Smooth muscle cell (in vitro differentiated cells): ENCODE results near the gene NPEPL1. TPM values are rescaled to one million over a fixed set of nuclear protein-coding genes. Genes with fewer than 3 reads are reported as not detected.

Experiments
- DNase-seq: peaks from one replicate; lab custom pipeline; 2025; ENCODE audit not compliant: unreplicated experiment; lab: John Stamatoyannopoulos, UW
- H2AFZ ChIP-seq: fragments of 200-600 bp; sonication (generic); 2 replicates; pipeline ENCODE4 v1.6.0; 2016; ENCODE audit warnings: antibody characterized with exemption, low read depth, mild to moderate bottlenecking
- H3F3A ChIP-seq: fragments of 200-600 bp; sonication (generic); 2 replicates; pipeline ENCODE4 v1.6.0; 2017; ENCODE audit warnings: antibody characterized with exemption, low read depth
- H3K27ac ChIP-seq: fragments of 200-600 bp; sonication (generic); 2 replicates; pipeline ENCODE4 v1.5.1; 2016; ENCODE audit warnings: low read depth, mild to moderate bottlenecking
- H3K27me3 ChIP-seq: fragments of 200-600 bp; sonication (generic); 2 replicates; pipeline ENCODE4 v1.6.1; 2016; ENCODE audit warnings: low read depth, mild to moderate bottlenecking
- H3K36me3 ChIP-seq: fragments of 200-600 bp; sonication (generic); 2 replicates; pipeline ENCODE4 v1.5.1; 2016; ENCODE audit warnings: low read depth
- H3K4me1 ChIP-seq: fragments of 200-600 bp; sonication (generic); 2 replicates; pipeline ENCODE4 v1.5.1; 2016; ENCODE audit warnings: low read depth
- H3K4me2 ChIP-seq: fragments of 200-600 bp; sonication (generic); 2 replicates; pipeline ENCODE4 v1.6.0; 2016; ENCODE audit warnings: mild to moderate bottlenecking
- H3K4me3 ChIP-seq: fragments of 200-600 bp; sonication (generic); 2 replicates; pipeline ENCODE4 v1.5.1; 2016; ENCODE audit warnings: mild to moderate bottlenecking
- H3K79me2 ChIP-seq: fragments of 200-600 bp; sonication (generic); 2 replicates; pipeline ENCODE4 v1.6.0; 2016; ENCODE audit warnings: low read depth, mild to moderate bottlenecking
- H3K9ac ChIP-seq: fragments of 200-600 bp; sonication (generic); 2 replicates; pipeline ENCODE4 v1.6.0; 2016; ENCODE audit warnings: low read depth
- H3K9me3 ChIP-seq: fragments of 200-600 bp; sonication (generic); replicated peaks from 2 replicates; pipeline ENCODE4 v1.5.1; 2016; ENCODE audit warnings: low read depth
- H4K20me1 ChIP-seq: fragments of 200-600 bp; sonication (generic); 2 replicates; pipeline ENCODE4 v1.6.0; 2016; ENCODE audit warnings: low read depth
- CTCF ChIP-seq: fragments of 200-600 bp; sonication (generic); IDR thresholded peaks from 2 replicates; pipeline ENCODE4 v1.5.1; 2017; ENCODE audit warnings: borderline replicate concordance, mild to moderate bottlenecking, antibody characterized with exemption; ENCODE audit not compliant: insufficient read depth, poor library complexity, severe bottlenecking
- WGBS: methylation state at CpG from one replicate; pipeline ENCODE4 v1.1.7; 2016; ENCODE audit warnings: low lambda C conversion rate; 5-methylcytosine and 5-hydroxymethylcytosine counted together
- polyA plus RNA-seq: library from polyadenylated mRNA; unstranded; fragments of >200 nt; fragmentation: Nextera tagmentation; extraction: Ambion mirVana; gene quantifications from 2 replicates; pipeline ENCODE4 v1.2.1, GENCODE V29; 2016
- total RNA-seq: library from RNA; depleted of rRNA; stranded (reverse); fragments of >200 nt; gene quantifications from 2 replicates; pipeline ENCODE4 v1.2.3, GENCODE V29; 2014

Gene NPEPL1
- total and polyA plus RNA-seq, 2 experiments from 2014 or later: 17.7 to 32.9 TPM

- H2AFZ ChIP-seq: no peak overlapping the region
- no peak overlapping the region for H3K4me3 ChIP-seq
- H4K20me1 ChIP-seq: no peaks in the 10 kb centered on the region
- TF ChIP-seq CTCF: no peak
- H3K36me3 ChIP-seq: peaks cover 13% of the 10 kb centered on the region
- DNase-seq: no peak
- no peak overlapping the region for H3K9ac ChIP-seq
- no peak overlapping the region for H3K27ac ChIP-seq
- H3K9me3 ChIP-seq: no peaks in the 10 kb centered on the region
- 98% methylated on average over 12 of the region's 12 CpGs for WGBS
- H3F3A ChIP-seq: no peaks in the 10 kb centered on the region
- no peaks in the 10 kb centered on the region for H3K79me2 ChIP-seq
- no peaks in the 10 kb centered on the region for H3K27me3 ChIP-seq
- no peak overlapping the region for H3K4me2 ChIP-seq
- H3K4me1 ChIP-seq: no peaks in the 10 kb centered on the region
These were observed 11.3 kb downstream of the NPEPL1 start for GRCh38 chr20:58703765-58704371.

- TF ChIP-seq CTCF: no peak
- Histone ChIP-seq H3K27ac (no peak overlapping the region), H3K4me2 (no peak overlapping the region), H4K20me1 (no peaks in the 10 kb centered on the region), H3K27me3 (no peaks in the 10 kb centered on the region), H3K4me1 (no peaks in the 10 kb centered on the region), H3K9ac (no peak overlapping the region), H3K36me3 (peaks cover 13% of the 10 kb centered on the region), H3F3A (no peaks in the 10 kb centered on the region), H2AFZ (no peak overlapping the region), H3K4me3 (no peak overlapping the region), H3K79me2 (no peaks in the 10 kb centered on the region), H3K9me3 (no peaks in the 10 kb centered on the region)
- DNase-seq: no peak
- 94% methylated on average over 14 of the region's 14 CpGs for WGBS
These were observed 12.8 kb downstream of the NPEPL1 start for GRCh38 chr20:58705208-58705926.

GRCh38 chr20:58706150-58706892 is 13.7 kb downstream of the NPEPL1 start:
- WGBS: 87% methylated on average over 20 of the region's 20 CpGs
- no peak overlapping the region for H3K4me2 ChIP-seq
- H3K79me2 ChIP-seq: no peaks in the 10 kb centered on the region
- no peak overlapping the region for H3K9ac ChIP-seq
- no peaks in the 10 kb centered on the region for H4K20me1 ChIP-seq
- no peak for TF ChIP-seq CTCF
- H3K9me3 ChIP-seq: no peaks in the 10 kb centered on the region
- no peak overlapping the region for H2AFZ ChIP-seq
- no peak overlapping the region for H3K4me3 ChIP-seq
- no peak for DNase-seq
- H3K27ac ChIP-seq: no peak overlapping the region
- H3K4me1 ChIP-seq: no peaks in the 10 kb centered on the region
- no peaks in the 10 kb centered on the region for H3K27me3 ChIP-seq
- no peaks in the 10 kb centered on the region for H3F3A ChIP-seq
- H3K36me3 ChIP-seq: peaks cover 13% of the 10 kb centered on the region
